HepG2 (cell line): ENCODE results near the gene STX10. TPM values are rescaled to one million over a fixed set of nuclear protein-coding genes. Genes with fewer than 3 reads are reported as not detected.

ENCODE experiments used
- ATAC-seq: fragments of 200-7000 bp; cut with Tn5 transposase; 3 replicates; pipeline ENCODE4 v1.9.1; 2020; ENCODE audit warnings: mild to moderate bottlenecking, moderate library complexity
- BruUV-seq: library from RNA; stranded (reverse); fragments of 400-500 nt; replicated peaks from 2 replicates; lab custom pipeline; 2021; lab: Mats Ljungman, UMichigan
- CTCF ChIA-PET: fragments of 300-600 bp; formaldehyde crosslinking; extraction: SDS; loops from one replicate; lab custom pipeline; 2021; ENCODE audit warnings: low total read pairs, inconsistent platforms, low intra/inter-chr PET ratio; lab: Yijun Ruan, JAX
- POLR2A ChIA-PET: fragments of 350-600 bp; sonication (Branson Sonifier 250); formaldehyde crosslinking; loops from one replicate; lab custom pipeline; 2020; ENCODE audit warnings: antibody characterized with exemption, inconsistent platforms; lab: Yijun Ruan, JAX
- DNase-seq: peaks from one replicate; pipeline ENCODE4 v3.0.0-alpha.2; 2015; ENCODE audit warnings: low spot score
- FAIRE-seq: peaks from 3 replicates; lab custom pipeline; 2011; peaks lifted over from hg19 to GRCh38; lab: Jason Lieb, UNC
- H2AFZ ChIP-seq: one replicate; pipeline ENCODE4 v1.6.1; 2011; ENCODE audit warnings: low read length, inconsistent platforms
- H3K27ac ChIP-seq: fragments of 300-600 bp; 3 replicates; pipeline ENCODE4 v1.8.0; 2011; ENCODE audit warnings: mixed run types, mild to moderate bottlenecking, mixed read lengths, low read length, inconsistent platforms; ENCODE audit not compliant: insufficient read depth; ENCODE audit errors: extremely low read length
- H3K27me3 ChIP-seq, 2 experiments: fragments of 200-600 bp in 1 of 2; 2 replicates in 1 of 2; 3 replicates in 1 of 2; pipeline versions ENCODE4 v1.6.0 to v1.8.0; 2011; ENCODE audit warnings: low read length in 2 of 2, mild to moderate bottlenecking in 2 of 2, moderate library complexity in 2 of 2, inconsistent platforms in 1 of 2; ENCODE audit not compliant: insufficient read depth in 2 of 2, control insufficient read depth in 1 of 2
- H3K36me3 ChIP-seq, 2 experiments: fragments of 200-600 bp in 1 of 2; replicated peaks in 1 of 2; 2 replicates in 1 of 2; 3 replicates in 1 of 2; pipeline versions ENCODE4 v1.5.1 to v1.8.0; 2011; ENCODE audit warnings: low read length in 2 of 2, inconsistent platforms in 1 of 2; ENCODE audit not compliant: insufficient read depth in 2 of 2, control insufficient read depth in 1 of 2
- H3K4me1 ChIP-seq: 2 replicates; pipeline ENCODE4 v1.5.1; 2012; ENCODE audit warnings: low read length, inconsistent platforms; ENCODE audit not compliant: insufficient read depth
- H3K4me2 ChIP-seq: 2 replicates; pipeline ENCODE4 v1.6.0; 2011; ENCODE audit warnings: low read depth, low read length, inconsistent platforms
- H3K4me3 ChIP-seq, 3 experiments: fragments of 200-600 bp in 1 of 3; sonication (generic), shearing (Covaris generic) in 1 of 3; replicated peaks in 1 of 3; 2 replicates each; pipeline ENCODE4 v1.5.1; 2011 to 2016; ENCODE audit warnings: low read length in 3 of 3, inconsistent platforms in 2 of 3, low read depth in 2 of 3, mild to moderate bottlenecking in 2 of 3, control low read depth in 1 of 3, mixed read lengths in 1 of 3; ENCODE audit not compliant: insufficient read depth in 1 of 3
- H3K79me2 ChIP-seq: one replicate; pipeline ENCODE4 v1.6.1; 2011; ENCODE audit warnings: low read length, inconsistent platforms; ENCODE audit not compliant: insufficient read depth
- H3K9ac ChIP-seq: 2 replicates; pipeline ENCODE4 v1.6.0; 2011; ENCODE audit warnings: mild to moderate bottlenecking, low read depth, low read length, inconsistent platforms; ENCODE audit not compliant: insufficient read depth
- H3K9me3 ChIP-seq: 2 replicates; pipeline ENCODE4 v1.5.1; 2012; ENCODE audit warnings: mild to moderate bottlenecking, low read length
- H4K20me1 ChIP-seq: 2 replicates; pipeline ENCODE4 v1.6.0; 2011; ENCODE audit warnings: inconsistent platforms, mild to moderate bottlenecking, low read length, moderate library complexity; ENCODE audit not compliant: insufficient read depth
- CREB1 ChIP-seq, 2 experiments: fragments of 450-650 bp in 1 of 2; IDR thresholded peaks; 2 replicates each; pipeline ENCODE4 v1.6.1; 2016 to 2017; ENCODE audit warnings: control low read depth in 1 of 2, mild to moderate bottlenecking in 1 of 2, missing compliant biosample characterization in 1 of 2, missing genetic modification characterization in 1 of 2
- DNMT1 ChIP-seq: sonication (generic); formaldehyde crosslinking; IDR thresholded peaks from 2 replicates; pipeline ENCODE4 v1.5.1; 2020; ENCODE audit warnings: mild to moderate bottlenecking, missing genetic modification reagents
- EEA1 ChIP-seq: sonication (generic); formaldehyde crosslinking; IDR thresholded peaks from 2 replicates; pipeline ENCODE4 v1.5.1; 2020; ENCODE audit warnings: mild to moderate bottlenecking, missing genetic modification reagents, borderline replicate concordance
- FOXP1 ChIP-seq, 2 experiments: fragments of 450-650 bp in 1 of 2; IDR thresholded peaks; 2 replicates each; pipeline ENCODE4 v1.6.1; 2017 to 2018; ENCODE audit warnings: antibody characterized with exemption in 1 of 2
- HINFP ChIP-seq: sonication (generic); formaldehyde crosslinking; IDR thresholded peaks from 2 replicates; pipeline ENCODE4 v1.4.0; 2020; ENCODE audit warnings: low read depth, mild to moderate bottlenecking, missing genetic modification reagents
- KAT7 ChIP-seq: IDR thresholded peaks from 2 replicates; pipeline ENCODE4 v1.6.1; 2018; ENCODE audit warnings: borderline replicate concordance, missing compliant biosample characterization
- MLLT10 ChIP-seq: sonication (generic); formaldehyde crosslinking; IDR thresholded peaks from 2 replicates; pipeline ENCODE4 v1.4.0; 2020; ENCODE audit warnings: missing genetic modification reagents
- TBP ChIP-seq: sonication (generic); formaldehyde crosslinking; IDR thresholded peaks from 2 replicates; pipeline ENCODE4 v1.5.0; 2020; ENCODE audit warnings: missing genetic modification reagents
- TOPORS ChIP-seq: sonication (generic); formaldehyde crosslinking; IDR thresholded peaks from 2 replicates; pipeline ENCODE4 v1.8.0; 2023; ENCODE audit warnings: mild to moderate bottlenecking, missing genetic modification reagents
- ZNF530 ChIP-seq: sonication (generic); formaldehyde crosslinking; IDR thresholded peaks from 2 replicates; pipeline ENCODE4 v1.5.0; 2020; ENCODE audit warnings: low read depth, mild to moderate bottlenecking, missing genetic modification reagents
- WGBS: methylation state at CpG from one replicate; pipeline ENCODE4 v1.1.6; 2017; ENCODE audit warnings: low lambda C conversion rate; 5-methylcytosine and 5-hydroxymethylcytosine counted together
- in situ Hi-C: cut with HindIII; loops from 2 replicates; pipeline ENCODE4 v1.10.0; 2017; ENCODE audit warnings: low pct_unique_long_range_greater_than_20kb; ENCODE audit not compliant: extremely low pct_ligation_motif_present
- intact Hi-C: fragments of 100-400 bp; cut with micrococcal nuclease; formaldehyde crosslinking; loops from one replicate; pipeline ENCODE4 v1.10.0; 2022; ENCODE audit not compliant: unreplicated experiment
- polyA plus RNA-seq, 8 experiments: library from polyadenylated mRNA; depleted of rRNA in 3 of 8; stranded (reverse) in 7 of 8; unstranded in 1 of 8; fragments of >200 nt; fragmentation: Illumina TruSeq in 4 of 8; extraction: Trizol in 4 of 8; gene quantifications; 2 replicates each; pipeline versions ENCODE4 v1.2.1 to v1.2.3, GENCODE V29; 2011 to 2016; ENCODE audit warnings: low read depth in 4 of 8, missing spikeins in 1 of 8, mixed read lengths in 1 of 8; ENCODE audit not compliant: insufficient read depth in 1 of 8
- total RNA-seq, 5 experiments: library from RNA; depleted of rRNA; stranded (reverse); fragments of >200 nt; fragmentation: Illumina TruSeq; extraction: Trizol; gene quantifications; 2 replicates each; pipeline ENCODE4 v1.2.3, GENCODE V29; 2016; ENCODE audit warnings: low read depth in 1 of 5

Gene STX10
- total and polyA plus RNA-seq, 2 of the 13 experiments (the other 11 are each of a cell fraction or from before 2014, with no cell fraction given): 47.9 to 66.4 TPM

GRCh38 chr19:13127811-13128575, 22.2 kb downstream of the STX10 start:
- H3K9ac ChIP-seq: peak overlapping the region; percentile 77
- no peak for DNase-seq
- peak; percentile 22 for ATAC-seq
- no peak overlapping the region for H2AFZ ChIP-seq
- H3K27me3 ChIP-seq: no peaks in the 10 kb centered on the region
- 77% methylated on average over 4 of the region's 6 CpGs for WGBS
- intact Hi-C loops: no loop called here
- FAIRE-seq: no peak
- peaks cover 4% of the 10 kb centered on the region for H4K20me1 ChIP-seq
- H3K9me3 ChIP-seq: no peaks in the 10 kb centered on the region
- peaks cover 38% of the 10 kb centered on the region for H3K4me1 ChIP-seq
- ChIA-PET CTCF (no interaction called here), POLR2A (interaction anchor here (1.2 to 2.7 kb wide), 8 partner anchors 8 to 182 kb away, joined by 3 to 13 read pairs (median 8); partner anchors contain the start of genes IER2, NACC1, RAD23A and STX10)
- peaks cover 4 to 29% of the 10 kb centered on the region in 2 experiments; a peak in 4 of 5 replicates for H3K36me3 ChIP-seq
- peak overlapping the region; percentile 96 for H3K27ac ChIP-seq
- H3K4me2 ChIP-seq: peak overlapping the region; percentile 69
- in situ Hi-C loops: no loop called here
- TF ChIP-seq ZNF530 (no peak), CREB1 (IDR thresholded peaks at IDR 0.05) (no peak), CREB1 (CRISPR knock-in tag; IDR thresholded peaks at IDR 0.05) (no peak), TOPORS (no peak), EEA1 (CRISPR knock-in tag) (no peak), MLLT10 (no peak), FOXP1 (IDR thresholded peaks at IDR 0.05) (no peak), FOXP1 (CRISPR knock-in tag; IDR thresholded peaks at IDR 0.05) (no peak), KAT7 (CRISPR knock-in tag) (0 out of 2 replicates have a peak, but pooled peaks have one; percentile 6), TBP (no peak), DNMT1 (CRISPR knock-in tag) (0 out of 2 replicates have a peak, but pooled peaks have one; percentile 11), HINFP (CRISPR knock-in tag) (no peak)
- H3K4me3 ChIP-seq: 0 out of 6 replicates have a peak overlapping the region, but pooled peaks of 1 of the 3 experiments have one; percentile 3
- H3K79me2 ChIP-seq: peaks cover 67% of the 10 kb centered on the region
- no TSS peak for BruUV-seq
